ENCODE measurements around the gene CYP8B1.

Gene CYP8B1

DNA sequence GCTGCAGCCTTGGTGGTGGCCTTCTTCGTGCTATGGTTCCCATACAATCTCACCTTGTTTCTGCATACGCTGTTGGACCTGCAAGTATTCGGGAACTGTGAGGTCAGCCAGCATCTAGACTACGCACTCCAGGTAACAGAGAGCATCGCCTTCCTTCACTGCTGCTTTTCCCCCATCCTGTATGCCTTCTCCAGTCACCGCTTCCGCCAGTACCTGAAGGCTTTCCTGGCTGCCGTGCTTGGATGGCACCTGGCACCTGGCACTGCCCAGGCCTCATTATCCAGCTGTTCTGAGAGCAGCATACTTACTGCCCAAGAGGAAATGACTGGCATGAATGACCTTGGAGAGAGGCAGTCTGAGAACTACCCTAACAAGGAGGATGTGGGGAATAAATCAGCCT, 10.4 kb downstream of the CYP8B1 start:
- POLR2A ChIA-PET: no interaction called here
- CTCF ChIA-PET: interaction anchor here (0.6 kb wide), 1 partner anchor 1194 kb away, joined by 4 read pairs; no protein-coding TSS in a partner anchor
- Histone ChIP-seq H3K36me3 (ENCODE audit: control insufficient read depth in 2 of 2, insufficient read depth in 1 of 2, low read length in 2 of 2) (no peaks in the 10 kb centered on the region), H3K4me3 (ENCODE audit: low read depth, low read length) (no peak overlapping the region), H3K9me3 (ENCODE audit: control insufficient read depth, insufficient read depth, low read depth, low read length) (no peaks in the 10 kb centered on the region), H3K27ac (ENCODE audit: extremely low read depth, low read depth, low read length) (no peak overlapping the region), H3K4me1 (ENCODE audit: control insufficient read depth, insufficient read depth, low read length) (no peaks in the 10 kb centered on the region)
- TF ChIP-seq ZNF791 (tag by site-specific recombination; IDR thresholded peaks at IDR 0.05): no peak
- no peak for TF ChIP-seq GFI1B (tag by site-specific recombination; IDR thresholded peaks at IDR 0.05)
- TF ChIP-seq ZNF211 (tag by site-specific recombination; IDR thresholded peaks at IDR 0.05; ENCODE audit: low read depth): no peak
- TF ChIP-seq ZNF514 (tag by site-specific recombination; IDR thresholded peaks at IDR 0.05): no peak
- no peak for TF ChIP-seq ZNF266 (tag by site-specific recombination; IDR thresholded peaks at IDR 0.05; ENCODE audit: low read depth)
- TF ChIP-seq, protein P1, sequence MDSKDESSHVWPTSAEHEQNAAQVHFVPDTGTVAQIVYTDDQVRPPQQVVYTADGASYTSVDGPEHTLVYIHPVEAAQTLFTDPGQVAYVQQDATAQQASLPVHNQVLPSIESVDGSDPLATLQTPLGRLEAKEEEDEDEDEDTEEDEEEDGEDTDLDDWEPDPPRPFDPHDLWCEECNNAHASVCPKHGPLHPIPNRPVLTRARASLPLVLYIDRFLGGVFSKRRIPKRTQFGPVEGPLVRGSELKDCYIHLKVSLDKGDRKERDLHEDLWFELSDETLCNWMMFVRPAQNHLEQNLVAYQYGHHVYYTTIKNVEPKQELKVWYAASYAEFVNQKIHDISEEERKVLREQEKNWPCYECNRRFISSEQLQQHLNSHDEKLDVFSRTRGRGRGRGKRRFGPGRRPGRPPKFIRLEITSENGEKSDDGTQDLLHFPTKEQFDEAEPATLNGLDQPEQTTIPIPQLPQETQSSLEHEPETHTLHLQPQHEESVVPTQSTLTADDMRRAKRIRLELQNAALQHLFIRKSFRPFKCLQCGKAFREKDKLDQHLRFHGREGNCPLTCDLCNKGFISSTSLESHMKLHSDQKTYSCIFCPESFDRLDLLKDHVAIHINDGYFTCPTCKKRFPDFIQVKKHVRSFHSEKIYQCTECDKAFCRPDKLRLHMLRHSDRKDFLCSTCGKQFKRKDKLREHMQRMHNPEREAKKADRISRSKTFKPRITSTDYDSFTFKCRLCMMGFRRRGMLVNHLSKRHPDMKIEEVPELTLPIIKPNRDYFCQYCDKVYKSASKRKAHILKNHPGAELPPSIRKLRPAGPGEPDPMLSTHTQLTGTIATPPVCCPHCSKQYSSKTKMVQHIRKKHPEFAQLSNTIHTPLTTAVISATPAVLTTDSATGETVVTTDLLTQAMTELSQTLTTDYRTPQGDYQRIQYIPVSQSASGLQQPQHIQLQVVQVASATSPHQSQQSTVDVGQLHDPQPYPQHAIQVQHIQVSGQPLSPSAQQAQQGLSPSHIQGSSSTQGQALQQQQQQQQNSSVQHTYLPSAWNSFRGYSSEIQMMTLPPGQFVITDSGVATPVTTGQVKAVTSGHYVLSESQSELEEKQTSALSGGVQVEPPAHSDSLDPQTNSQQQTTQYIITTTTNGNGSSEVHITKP (tag by site-specific recombination; IDR thresholded peaks at IDR 0.05): no peak
- TF ChIP-seq ZBTB1 (tag by site-specific recombination; IDR thresholded peaks at IDR 0.05): no peak
- TF ChIP-seq, protein P2, sequence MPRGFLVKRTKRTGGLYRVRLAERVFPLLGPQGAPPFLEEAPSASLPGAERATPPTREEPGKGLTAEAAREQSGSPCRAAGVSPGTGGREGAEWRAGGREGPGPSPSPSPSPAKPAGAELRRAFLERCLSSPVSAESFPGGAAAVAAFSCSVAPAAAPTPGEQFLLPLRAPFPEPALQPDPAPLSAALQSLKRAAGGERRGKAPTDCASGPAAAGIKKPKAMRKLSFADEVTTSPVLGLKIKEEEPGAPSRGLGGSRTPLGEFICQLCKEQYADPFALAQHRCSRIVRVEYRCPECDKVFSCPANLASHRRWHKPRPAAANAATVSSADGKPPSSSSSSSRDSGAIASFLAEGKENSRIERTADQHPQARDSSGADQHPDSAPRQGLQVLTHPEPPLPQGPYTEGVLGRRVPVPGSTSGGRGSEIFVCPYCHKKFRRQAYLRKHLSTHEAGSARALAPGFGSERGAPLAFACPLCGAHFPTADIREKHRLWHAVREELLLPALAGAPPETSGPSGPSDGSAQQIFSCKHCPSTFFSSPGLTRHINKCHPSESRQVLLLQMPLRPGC (tag by site-specific recombination; IDR thresholded peaks at IDR 0.05): no peak
- TF ChIP-seq ZNF792 (tag by site-specific recombination; IDR thresholded peaks at IDR 0.05): no peak
- no peak for TF ChIP-seq ZNF670 (tag by site-specific recombination; IDR thresholded peaks at IDR 0.05; ENCODE audit: low read depth)
- TF ChIP-seq ZNF585B (tag by site-specific recombination; IDR thresholded peaks at IDR 0.05): no peak
- TF ChIP-seq ZNF521 (tag by site-specific recombination; IDR thresholded peaks at IDR 0.05): no peak
- TF ChIP-seq, protein P3, sequence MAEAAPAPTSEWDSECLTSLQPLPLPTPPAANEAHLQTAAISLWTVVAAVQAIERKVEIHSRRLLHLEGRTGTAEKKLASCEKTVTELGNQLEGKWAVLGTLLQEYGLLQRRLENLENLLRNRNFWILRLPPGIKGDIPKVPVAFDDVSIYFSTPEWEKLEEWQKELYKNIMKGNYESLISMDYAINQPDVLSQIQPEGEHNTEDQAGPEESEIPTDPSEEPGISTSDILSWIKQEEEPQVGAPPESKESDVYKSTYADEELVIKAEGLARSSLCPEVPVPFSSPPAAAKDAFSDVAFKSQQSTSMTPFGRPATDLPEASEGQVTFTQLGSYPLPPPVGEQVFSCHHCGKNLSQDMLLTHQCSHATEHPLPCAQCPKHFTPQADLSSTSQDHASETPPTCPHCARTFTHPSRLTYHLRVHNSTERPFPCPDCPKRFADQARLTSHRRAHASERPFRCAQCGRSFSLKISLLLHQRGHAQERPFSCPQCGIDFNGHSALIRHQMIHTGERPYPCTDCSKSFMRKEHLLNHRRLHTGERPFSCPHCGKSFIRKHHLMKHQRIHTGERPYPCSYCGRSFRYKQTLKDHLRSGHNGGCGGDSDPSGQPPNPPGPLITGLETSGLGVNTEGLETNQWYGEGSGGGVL (tag by site-specific recombination; IDR thresholded peaks at IDR 0.05): no peak
- TF ChIP-seq ZNF423 (tag by site-specific recombination; IDR thresholded peaks at IDR 0.05): no peak
- no peak for TF ChIP-seq ZNF433 (tag by site-specific recombination; IDR thresholded peaks at IDR 0.05; ENCODE audit: low read depth)
- TF ChIP-seq ZBTB17 (tag by site-specific recombination; IDR thresholded peaks at IDR 0.05): no peak
- TF ChIP-seq ZSCAN16 (tag by site-specific recombination; IDR thresholded peaks at IDR 0.05): no peak
- no peak for TF ChIP-seq ZNF776 (tag by site-specific recombination; IDR thresholded peaks at IDR 0.05; ENCODE audit: borderline replicate concordance)
- no peak for TF ChIP-seq ZBTB7A (tag by site-specific recombination; IDR thresholded peaks at IDR 0.05; ENCODE audit: low read depth)

DNA sequence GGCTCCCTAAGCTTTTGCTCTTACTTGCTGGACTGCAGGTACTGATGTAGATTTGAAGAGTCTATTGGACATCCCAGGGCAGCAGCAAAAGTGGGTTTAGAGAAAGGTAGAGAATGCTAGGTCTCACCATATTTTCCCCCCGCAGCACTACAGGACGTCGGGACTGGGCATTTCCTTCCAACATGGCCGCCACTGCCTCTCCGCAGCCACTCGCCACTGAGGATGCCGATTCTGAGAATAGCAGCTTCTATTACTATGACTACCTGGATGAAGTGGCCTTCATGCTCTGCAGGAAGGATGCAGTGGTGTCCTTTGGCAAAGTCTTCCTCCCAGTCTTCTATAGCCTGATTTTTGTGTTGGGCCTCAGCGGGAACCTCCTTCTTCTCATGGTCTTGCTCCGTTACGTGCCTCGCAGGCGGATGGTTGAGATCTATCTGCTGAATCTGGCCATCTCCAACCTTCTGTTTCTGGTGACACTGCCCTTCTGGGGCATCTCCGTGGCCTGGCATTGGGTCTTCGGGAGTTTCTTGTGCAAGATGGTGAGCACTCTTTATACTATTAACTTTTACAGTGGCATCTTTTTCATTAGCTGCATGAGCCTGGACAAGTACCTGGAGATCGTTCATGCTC, 11.2 kb downstream of the CYP8B1 start:
- POLR2A ChIA-PET: no interaction called here
- H3K27ac ChIP-seq (ENCODE audit: extremely low read depth, low read depth, low read length): no peak overlapping the region
- H3K4me1 ChIP-seq (ENCODE audit: control insufficient read depth, insufficient read depth, low read length): no peaks in the 10 kb centered on the region
- H3K4me3 ChIP-seq (ENCODE audit: low read depth, low read length): no peak overlapping the region
- H3K9me3 ChIP-seq (ENCODE audit: control insufficient read depth, insufficient read depth, low read depth, low read length): no peaks in the 10 kb centered on the region
- CTCF ChIA-PET: interaction anchor here (0.5 to 0.6 kb wide), 2 partner anchors 211 to 275 kb away, joined by 3 to 4 read pairs; no protein-coding TSS in a partner anchor
- H3K36me3 ChIP-seq (ENCODE audit: control insufficient read depth in 2 of 2, insufficient read depth in 1 of 2, low read length in 2 of 2): no peaks in the 10 kb centered on the region
- no peak for TF ChIP-seq GLIS1 (tag by site-specific recombination; IDR thresholded peaks at IDR 0.05)
- TF ChIP-seq ZNF211 (tag by site-specific recombination; IDR thresholded peaks at IDR 0.05; ENCODE audit: low read depth): no peak
- TF ChIP-seq ZNF560 (tag by site-specific recombination; IDR thresholded peaks at IDR 0.05; ENCODE audit: borderline replicate concordance): no peak
- no peak for TF ChIP-seq KLF7 (tag by site-specific recombination; IDR thresholded peaks at IDR 0.05; ENCODE audit: borderline replicate concordance)
- no peak for TF ChIP-seq FEZF1 (tag by site-specific recombination; IDR thresholded peaks at IDR 0.05)
- TF ChIP-seq, protein P4, sequence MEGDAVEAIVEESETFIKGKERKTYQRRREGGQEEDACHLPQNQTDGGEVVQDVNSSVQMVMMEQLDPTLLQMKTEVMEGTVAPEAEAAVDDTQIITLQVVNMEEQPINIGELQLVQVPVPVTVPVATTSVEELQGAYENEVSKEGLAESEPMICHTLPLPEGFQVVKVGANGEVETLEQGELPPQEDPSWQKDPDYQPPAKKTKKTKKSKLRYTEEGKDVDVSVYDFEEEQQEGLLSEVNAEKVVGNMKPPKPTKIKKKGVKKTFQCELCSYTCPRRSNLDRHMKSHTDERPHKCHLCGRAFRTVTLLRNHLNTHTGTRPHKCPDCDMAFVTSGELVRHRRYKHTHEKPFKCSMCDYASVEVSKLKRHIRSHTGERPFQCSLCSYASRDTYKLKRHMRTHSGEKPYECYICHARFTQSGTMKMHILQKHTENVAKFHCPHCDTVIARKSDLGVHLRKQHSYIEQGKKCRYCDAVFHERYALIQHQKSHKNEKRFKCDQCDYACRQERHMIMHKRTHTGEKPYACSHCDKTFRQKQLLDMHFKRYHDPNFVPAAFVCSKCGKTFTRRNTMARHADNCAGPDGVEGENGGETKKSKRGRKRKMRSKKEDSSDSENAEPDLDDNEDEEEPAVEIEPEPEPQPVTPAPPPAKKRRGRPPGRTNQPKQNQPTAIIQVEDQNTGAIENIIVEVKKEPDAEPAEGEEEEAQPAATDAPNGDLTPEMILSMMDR (tag by site-specific recombination; IDR thresholded peaks at IDR 0.05): no peak
